CD4-positive, CD25-positive, alpha-beta regulatory T cell (primary cell): ENCODE results near the gene STARD3. TPM values are rescaled to one million over a fixed set of nuclear protein-coding genes. Genes with fewer than 3 reads are reported as not detected.

Source experiments
- ATAC-seq, 2 donors: fragments of 150-1000 bp; cut with Tn5 transposase; one replicate each; pipeline ENCODE4 v1.10.0; 2021; ENCODE audit warnings: low read depth in 2 of 2, moderate number of reproducible peaks in 2 of 2, moderate library complexity in 1 of 2
- DNase-seq, 3 donors: peaks; one replicate each; pipeline versions ENCODE4 v3.0.0 to v3.0.0-alpha.2; 2012 to 2022; ENCODE audit warnings: mixed read lengths in 1 of 3
- H3K27ac ChIP-seq: one replicate; pipeline ENCODE4 v1.7.0; 2013; ENCODE audit warnings: mild to moderate bottlenecking, low read length; ENCODE audit not compliant: insufficient read depth, poor library complexity, severe bottlenecking
- H3K27me3 ChIP-seq: one replicate; pipeline ENCODE4 v1.7.0; 2013; ENCODE audit warnings: low read length; ENCODE audit not compliant: control insufficient read depth, insufficient read depth
- H3K36me3 ChIP-seq: one replicate; pipeline ENCODE4 v1.7.0; 2013; ENCODE audit warnings: mild to moderate bottlenecking, low read length, moderate library complexity; ENCODE audit not compliant: control insufficient read depth, insufficient read depth
- H3K4me1 ChIP-seq: 2 replicates; pipeline ENCODE4 v1.7.0; 2013; ENCODE audit warnings: mild to moderate bottlenecking, low read length; ENCODE audit not compliant: insufficient read depth, control insufficient read depth, poor library complexity, severe bottlenecking
- H3K4me3 ChIP-seq: one replicate; pipeline ENCODE4 v1.7.0; 2013; ENCODE audit warnings: low read depth, mild to moderate bottlenecking, low read length, moderate library complexity
- H3K9me3 ChIP-seq, 2 experiments: 1 replicate in 1 of 2; 2 replicates in 1 of 2; pipeline ENCODE4 v1.7.0; 2013; ENCODE audit warnings: low read length in 2 of 2, mild to moderate bottlenecking in 1 of 2, moderate library complexity in 1 of 2; ENCODE audit not compliant: control insufficient read depth in 2 of 2
- H3K27ac Mint-ChIP-seq, 3 donors: one replicate each; pipeline ENCODE4 v1.8.0; 2020 to 2022; ENCODE audit warnings: mild to moderate bottlenecking in 3 of 3, mixed read lengths in 3 of 3, moderate library complexity in 2 of 3
- H3K27me3 Mint-ChIP-seq: one replicate; pipeline ENCODE4 v1.8.0; 2022; ENCODE audit warnings: mild to moderate bottlenecking, mixed read lengths
- H3K36me3 Mint-ChIP-seq: one replicate; pipeline ENCODE4 v1.8.0; 2020; ENCODE audit warnings: mixed read lengths
- H3K4me1 Mint-ChIP-seq, 4 donors: one replicate each; pipeline ENCODE4 v1.8.0; 2020 to 2022; ENCODE audit warnings: mixed read lengths in 4 of 4, mild to moderate bottlenecking in 1 of 4
- H3K4me3 Mint-ChIP-seq, 4 donors: one replicate each; pipeline ENCODE4 v1.8.0; 2020 to 2022; ENCODE audit warnings: mild to moderate bottlenecking in 4 of 4, mixed read lengths in 4 of 4, moderate library complexity in 3 of 4
- H3K9me3 Mint-ChIP-seq, 7 donors: one replicate each; pipeline ENCODE4 v1.8.0; 2020 to 2022; ENCODE audit warnings: mixed read lengths in 7 of 7, mild to moderate bottlenecking in 3 of 7, moderate library complexity in 2 of 7
- polyA plus RNA-seq, 4 donors: library from polyadenylated mRNA; unstranded; fragments of 300-500 nt; fragmentation: Illumina TruSeq; gene quantifications; one replicate each; pipeline ENCODE4 v1.2.3, GENCODE V29; 2021
- total RNA-seq: library from RNA; stranded (reverse); gene quantifications from one replicate; pipeline ENCODE4 v1.2.3, GENCODE V29; 2022

STARD3 gene
- total and polyA plus RNA-seq, 5 donors from 2014 or later, result 45.4 to 95.9 (median 46.7) TPM

DNA sequence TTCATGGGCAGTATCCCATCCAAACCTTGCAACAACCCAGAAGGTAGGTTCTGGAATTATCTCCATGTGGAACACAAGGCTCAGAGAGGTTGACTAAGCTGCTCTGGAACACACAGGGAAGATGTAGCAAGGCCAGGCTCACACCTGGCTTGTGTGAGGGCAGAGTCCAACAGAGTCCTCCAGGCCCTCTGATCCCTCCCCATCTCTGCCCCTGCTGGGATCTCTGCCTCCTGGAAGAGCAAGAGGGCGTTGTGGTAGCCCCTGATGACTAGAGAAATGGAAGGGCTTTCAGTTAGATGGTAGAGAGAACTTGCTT, 17.2 kb upstream of the STARD3 start:
- peaks cover 30% of the 10 kb centered on the region for H3K4me1 ChIP-seq
- no peak overlapping the region for H3K4me3 ChIP-seq
- H3K27ac ChIP-seq, result no peak overlapping the region
- Mint-ChIP-seq H3K36me3 (no peaks in the 10 kb centered on the region), H3K4me1 (peaks cover 8 to 28% (median 18%) of the 10 kb centered on the region in 4 donors), H3K4me3 (peak overlapping the region in 3 of 4 donors; percentile 41 to 79 (median 47)), H3K27me3 (peaks cover 48% of the 10 kb centered on the region), H3K27ac (no peak overlapping the region), H3K9me3 (no peaks in the 10 kb centered on the region)
- no peaks in the 10 kb centered on the region for H3K27me3 ChIP-seq
- no peak for DNase-seq
- no peaks in the 10 kb centered on the region for H3K9me3 ChIP-seq
- H3K36me3 ChIP-seq, result no peaks in the 10 kb centered on the region
- ATAC-seq, result no peak

DNA sequence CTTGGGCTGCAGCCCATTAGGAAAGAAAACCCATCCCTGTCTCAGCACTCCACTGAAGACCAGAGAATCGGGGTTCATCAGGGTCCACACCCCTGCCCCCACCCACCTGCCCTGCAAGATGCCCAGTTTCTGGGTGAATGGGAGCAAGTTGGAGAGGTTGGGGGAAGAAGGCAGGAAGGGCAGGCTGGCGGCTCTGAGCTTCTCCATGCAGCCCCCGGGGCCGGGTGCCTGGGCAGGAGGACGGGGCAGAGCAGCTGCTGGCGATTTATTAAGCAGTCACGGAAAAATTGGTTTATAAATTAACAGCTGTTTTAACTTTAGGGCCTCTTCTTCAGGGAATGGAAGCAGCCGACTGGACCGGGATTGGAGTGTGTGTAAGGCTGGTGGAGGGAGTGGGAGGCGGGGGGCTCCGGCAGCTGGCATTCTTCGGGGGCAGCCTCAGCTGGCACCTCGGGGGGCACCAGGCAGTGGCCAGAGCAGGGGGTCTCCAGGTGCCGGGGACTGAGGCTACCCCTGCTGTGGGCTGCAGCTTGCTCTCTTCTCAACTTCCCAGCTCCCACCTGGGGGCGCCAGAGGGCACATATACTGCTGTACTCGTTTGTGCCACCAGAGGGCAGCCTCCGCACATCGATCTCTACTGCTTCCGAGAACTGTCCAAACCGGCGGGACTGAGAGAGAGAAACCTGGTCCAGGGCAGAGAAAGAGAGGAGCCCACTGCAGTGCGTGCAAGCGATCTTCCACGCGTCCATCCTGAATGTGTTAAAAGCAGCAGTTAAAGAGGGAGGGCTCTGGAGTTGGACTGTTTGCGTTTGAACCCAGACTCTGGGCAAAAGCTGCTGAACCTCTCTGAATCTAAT, 15.2 kb upstream of the STARD3 start:
- no peaks in the 10 kb centered on the region for H3K36me3 Mint-ChIP-seq
- Histone ChIP-seq H3K27ac (peak overlapping the region; percentile 63), H3K27me3 (peaks cover 5% of the 10 kb centered on the region), H3K9me3 (no peaks in the 10 kb centered on the region), H3K4me1 (peaks cover 34% of the 10 kb centered on the region), H3K4me3 (peak overlapping the region; percentile 70), H3K36me3 (no peaks in the 10 kb centered on the region)
- H3K27me3 Mint-ChIP-seq, result peaks cover 50% of the 10 kb centered on the region
- H3K27ac Mint-ChIP-seq, result peak overlapping the region; percentile 6 to 57 (median 32)
- peaks cover 13 to 38% (median 24%) of the 10 kb centered on the region in 4 donors for H3K4me1 Mint-ChIP-seq
- ATAC-seq, result peak; percentile 74 to 82
- peak; percentile 77 to 86 (median 84) for DNase-seq
- no peaks in the 10 kb centered on the region for H3K9me3 Mint-ChIP-seq
- H3K4me3 Mint-ChIP-seq, result peak overlapping the region; percentile 63 to 77 (median 72)

DNA sequence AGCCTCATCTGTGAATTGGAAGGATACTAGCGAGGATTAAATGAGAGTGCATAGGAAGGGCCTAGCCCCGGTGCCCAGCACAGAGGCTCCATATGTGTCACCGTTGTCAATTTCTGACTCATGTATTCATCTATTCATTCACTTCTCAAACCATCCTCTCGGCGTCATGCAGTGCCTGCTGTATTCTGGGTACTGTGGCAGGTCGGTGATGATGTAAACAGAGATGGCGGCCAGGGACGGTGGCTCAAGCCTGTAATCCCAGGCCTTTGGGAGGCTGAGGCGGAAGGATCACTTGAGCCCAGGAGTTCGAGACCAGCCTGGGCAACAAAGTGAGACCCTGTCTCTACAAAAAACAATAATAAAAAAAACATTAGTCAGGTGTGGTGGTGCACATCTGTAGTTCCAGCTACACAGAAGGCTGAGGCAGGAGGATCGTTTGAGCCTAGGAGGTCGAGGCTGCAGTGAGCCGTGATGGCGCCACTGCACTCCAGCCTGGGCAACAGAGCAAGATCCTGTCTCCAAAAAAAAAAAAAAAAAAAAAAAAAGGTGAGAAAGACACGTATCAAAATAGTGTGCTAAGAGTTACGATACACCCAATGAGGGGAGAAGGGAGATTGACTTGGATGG, 14.5 kb upstream of the STARD3 start:
- ATAC-seq (peak; percentile 55 to 57), DNase-seq (peak in 2 of 3 donors; percentile 34 to 35)
- Histone ChIP-seq H3K4me3 (peak overlapping the region; percentile 70), H3K36me3 (no peaks in the 10 kb centered on the region), H3K27ac (peak overlapping the region; percentile 63), H3K27me3 (peaks cover 5% of the 10 kb centered on the region), H3K9me3 (no peaks in the 10 kb centered on the region), H3K4me1 (peaks cover 37% of the 10 kb centered on the region)
- Mint-ChIP-seq H3K27me3 (peaks cover 47% of the 10 kb centered on the region), H3K4me1 (peaks cover 13 to 37% (median 24%) of the 10 kb centered on the region in 4 donors), H3K4me3 (peak overlapping the region; percentile 63 to 77 (median 72)), H3K27ac (peak overlapping the region; percentile 6 to 57 (median 32)), H3K36me3 (no peaks in the 10 kb centered on the region), H3K9me3 (no peaks in the 10 kb centered on the region)

DNA sequence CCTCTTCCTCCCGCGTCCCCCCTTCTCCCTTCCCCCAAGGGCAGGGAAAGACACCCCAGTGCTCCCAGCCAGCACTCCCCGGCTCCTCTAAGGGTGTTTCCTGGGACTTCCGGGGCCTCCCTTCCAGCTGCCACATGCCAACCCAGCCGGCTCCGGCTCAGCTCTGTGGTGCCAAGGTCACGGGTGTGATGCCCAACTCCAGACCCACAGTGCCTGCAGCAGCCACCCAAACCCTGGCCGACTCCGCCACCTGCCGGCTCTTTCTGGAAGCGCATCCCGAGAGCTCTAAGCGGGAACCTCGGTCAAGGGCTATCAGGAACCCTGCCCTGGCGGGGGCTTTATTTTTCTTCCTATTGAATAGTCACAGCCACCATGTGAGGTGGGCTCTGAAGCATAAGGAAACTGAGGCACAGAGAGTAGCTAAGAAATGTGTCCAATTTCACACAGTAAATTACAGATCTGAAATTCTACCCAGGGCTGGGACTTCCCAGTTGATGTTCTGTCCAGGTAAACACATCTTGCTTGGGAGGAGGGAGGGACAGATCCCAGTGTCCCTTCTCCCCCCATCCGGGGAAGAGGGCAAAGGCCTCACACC, 13.5 kb upstream of the STARD3 start:
- Mint-ChIP-seq H3K4me3 (peak overlapping the region in 3 of 4 donors; percentile 19 to 82 (median 66)), H3K27me3 (peaks cover 48% of the 10 kb centered on the region), H3K27ac (peak overlapping the region in 1 of 3 donors; percentile 74), H3K4me1 (peaks cover 13 to 34% (median 23%) of the 10 kb centered on the region in 4 donors), H3K36me3 (no peaks in the 10 kb centered on the region), H3K9me3 (no peaks in the 10 kb centered on the region)
- no peak overlapping the region for H3K27ac ChIP-seq
- peaks cover 8% of the 10 kb centered on the region for H3K27me3 ChIP-seq
- H3K36me3 ChIP-seq, result no peaks in the 10 kb centered on the region
- no peaks in the 10 kb centered on the region for H3K9me3 ChIP-seq
- peak; percentile 44 to 54 for ATAC-seq
- peak; percentile 74 to 79 (median 78) for DNase-seq
- H3K4me1 ChIP-seq, result peaks cover 31% of the 10 kb centered on the region
- H3K4me3 ChIP-seq, result no peak overlapping the region

DNA sequence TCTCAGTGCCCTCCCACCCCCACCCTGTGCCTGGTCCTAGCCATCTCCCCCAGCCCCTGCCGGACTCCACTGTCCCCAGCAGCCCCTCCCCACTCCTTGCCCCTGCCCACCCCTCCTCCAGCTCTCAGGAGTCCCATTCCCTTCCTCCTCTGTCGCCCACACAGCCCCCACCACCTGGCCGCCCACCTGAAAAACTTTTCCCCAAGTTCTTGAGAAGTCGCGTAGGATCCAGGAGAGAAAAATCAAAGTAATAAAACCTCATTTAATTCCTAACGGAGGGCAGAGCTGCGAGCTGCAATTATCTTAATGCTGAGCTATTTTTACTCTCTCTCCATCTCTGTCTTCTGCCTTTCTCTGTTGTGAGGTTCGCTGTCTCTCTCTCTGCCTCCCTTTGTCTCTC, 12.6 kb upstream of the STARD3 start:
- Mint-ChIP-seq H3K4me1 (peaks cover 13 to 32% (median 21%) of the 10 kb centered on the region in 4 donors), H3K27ac (no peak overlapping the region), H3K4me3 (peak overlapping the region in 1 of 4 donors; percentile 27), H3K36me3 (no peaks in the 10 kb centered on the region), H3K27me3 (peaks cover 52% of the 10 kb centered on the region), H3K9me3 (no peaks in the 10 kb centered on the region)
- Histone ChIP-seq H3K9me3 (no peaks in the 10 kb centered on the region), H3K36me3 (no peaks in the 10 kb centered on the region), H3K27me3 (peaks cover 11% of the 10 kb centered on the region), H3K4me3 (no peak overlapping the region), H3K27ac (no peak overlapping the region), H3K4me1 (peaks cover 26% of the 10 kb centered on the region)
- DNase-seq (no peak), ATAC-seq (no peak)

DNA sequence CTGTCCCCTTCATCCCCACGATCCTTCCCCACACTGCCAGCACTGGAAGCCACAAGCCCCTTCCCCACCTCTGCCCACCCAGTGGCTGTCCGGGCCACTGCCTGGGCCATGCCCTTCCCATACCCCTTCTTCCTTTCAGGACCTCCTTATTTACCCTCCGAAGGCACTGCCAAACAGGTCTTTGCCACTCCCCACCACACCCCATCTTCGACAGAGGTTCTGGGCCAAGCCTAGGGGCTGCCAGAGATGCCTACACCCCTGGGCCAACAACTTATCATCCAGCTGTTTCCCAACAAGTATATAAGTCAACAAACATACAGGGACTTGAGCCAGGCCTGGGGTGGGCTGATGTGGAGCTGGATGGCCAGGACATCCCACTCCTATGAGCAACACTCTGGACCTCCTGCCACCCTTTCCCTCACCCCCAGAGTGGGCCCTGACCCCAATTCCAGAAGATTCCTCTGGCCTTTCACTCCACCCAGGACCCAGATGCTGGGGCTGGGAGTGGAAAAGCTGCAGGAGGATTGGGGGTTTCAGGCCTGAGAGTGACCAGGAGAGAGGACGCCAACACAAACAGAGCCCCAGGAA, 11.7 kb upstream of the STARD3 start:
- Mint-ChIP-seq H3K4me3 (peak overlapping the region in 2 of 4 donors; percentile 10 to 33), H3K4me1 (peaks cover 13 to 32% (median 21%) of the 10 kb centered on the region in 4 donors), H3K9me3 (no peaks in the 10 kb centered on the region), H3K27ac (no peak overlapping the region), H3K36me3 (no peaks in the 10 kb centered on the region), H3K27me3 (peaks cover 54% of the 10 kb centered on the region)
- ATAC-seq, result no peak
- no peak for DNase-seq
- Histone ChIP-seq H3K9me3 (no peaks in the 10 kb centered on the region), H3K4me3 (no peak overlapping the region), H3K27me3 (peaks cover 11% of the 10 kb centered on the region), H3K27ac (no peak overlapping the region), H3K36me3 (no peaks in the 10 kb centered on the region), H3K4me1 (peaks cover 26% of the 10 kb centered on the region)

DNA sequence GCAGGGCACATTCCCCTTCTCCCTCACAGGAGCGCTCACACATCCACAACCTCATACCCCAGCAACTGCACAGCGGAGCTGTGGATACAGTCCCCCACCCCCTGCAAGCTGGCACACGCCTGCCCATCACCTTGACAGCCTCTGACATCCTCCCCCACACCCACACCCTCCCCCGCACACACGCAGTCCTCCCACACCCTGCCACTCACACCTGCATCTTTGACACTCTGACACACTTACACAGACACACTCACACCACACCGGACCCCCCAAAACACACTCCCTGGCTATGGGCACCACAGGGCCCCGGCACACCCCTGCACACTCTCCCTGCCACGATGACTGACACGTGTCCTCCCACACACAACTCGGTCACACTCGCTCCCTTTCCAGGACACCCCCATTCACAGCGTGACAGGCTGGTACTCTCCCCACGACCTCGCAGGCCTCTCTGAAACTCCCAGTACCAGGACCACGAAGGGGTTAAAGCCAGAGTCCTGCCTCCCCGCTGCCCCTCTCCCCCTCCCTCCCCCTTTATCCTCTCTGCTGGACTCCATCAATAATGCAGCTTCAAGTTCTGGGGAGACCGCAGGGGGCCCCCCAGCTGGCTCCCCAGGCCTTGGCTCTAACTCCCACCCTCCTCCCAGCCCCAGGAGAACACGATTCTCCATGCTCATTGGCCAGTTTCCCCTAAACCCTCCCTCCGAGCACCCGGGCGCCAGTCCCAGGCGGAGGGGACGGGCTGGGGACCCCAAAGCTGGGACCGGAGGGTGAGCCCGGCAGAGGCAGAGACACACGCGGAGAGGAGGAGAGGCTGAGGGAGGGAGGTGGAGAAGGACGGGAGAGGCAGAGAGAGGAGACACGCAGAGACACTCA, 10.5 kb upstream of the STARD3 start, which contains the start of gene PPP1R1B:
Gene PPP1R1B, plus strand, starts transcription at position 782 of the 876 bp plus-strand sequence. CDS start 441 bp downstream, outside the sequence.
- Histone ChIP-seq H3K27ac (no peak within 1 kb of the TSS), H3K4me1 (peaks cover 28% of the 10 kb centered on the region), H3K4me3 (no peak within 1 kb of the TSS), H3K9me3 (no peaks in the 10 kb centered on the region), H3K27me3 (peaks cover 11% of the 10 kb centered on the region), H3K36me3 (no peaks in the 10 kb centered on the region)
- Mint-ChIP-seq H3K27ac (no peak within 1 kb of the TSS), H3K36me3 (no peaks in the 10 kb centered on the region), H3K4me3 (peak within 1 kb of the TSS in 1 of 4 donors; percentile 60), H3K27me3 (peaks cover 63% of the 10 kb centered on the region), H3K9me3 (peaks cover 0 to 1% (median 0%) of the 10 kb centered on the region in 7 donors), H3K4me1 (peaks cover 13 to 35% (median 22%) of the 10 kb centered on the region in 4 donors)
- ATAC-seq, result no peak
- no peak for DNase-seq
